Endothelial cell (in vitro differentiated cells): ENCODE data around the gene COX5B. TPM values are rescaled to one million over a fixed set of nuclear protein-coding genes. Genes with fewer than 3 reads are reported as not detected.
"Not testable (repeated sequence)": the region's sequence is repeated elsewhere in the genome, so short reads cannot be mapped to it uniquely, and the experiment has no call there.

Experiments
- DNase-seq: peaks from one replicate; pipeline ENCODE4 v3.0.0; 2021; ENCODE audit warnings: low spot score
- H3K27ac Mint-ChIP-seq: one replicate; pipeline ENCODE4 v1.8.0; 2021; ENCODE audit warnings: mixed read lengths, inconsistent platforms; ENCODE audit not compliant: unreplicated experiment
- H3K27me3 Mint-ChIP-seq: one replicate; pipeline ENCODE4 v1.8.0; 2021; ENCODE audit warnings: mild to moderate bottlenecking, moderate library complexity, mixed read lengths, inconsistent platforms; ENCODE audit not compliant: unreplicated experiment
- H3K36me3 Mint-ChIP-seq: one replicate; pipeline ENCODE4 v1.8.0; 2021; ENCODE audit warnings: mild to moderate bottlenecking, low read depth, mixed read lengths, inconsistent platforms; ENCODE audit not compliant: unreplicated experiment
- H3K4me1 Mint-ChIP-seq: one replicate; pipeline ENCODE4 v1.8.0; 2021; ENCODE audit warnings: mild to moderate bottlenecking, mixed read lengths, inconsistent platforms; ENCODE audit not compliant: unreplicated experiment
- H3K4me3 Mint-ChIP-seq: one replicate; pipeline ENCODE4 v1.8.0; 2021; ENCODE audit warnings: mild to moderate bottlenecking, mixed read lengths, inconsistent platforms; ENCODE audit not compliant: unreplicated experiment
- H3K9me3 Mint-ChIP-seq: one replicate; pipeline ENCODE4 v1.8.0; 2021; ENCODE audit warnings: mixed read lengths, inconsistent platforms; ENCODE audit not compliant: unreplicated experiment
- long read RNA-seq: library from polyadenylated mRNA; unstranded; transcript quantifications from one replicate; pipeline ENCODE4 v2.0.0, GENCODE V29; 2020; ENCODE audit not compliant: unreplicated experiment
- total RNA-seq: library from RNA; stranded (reverse); fragmentation: NEBNext Ultra II Directional; extraction: Animal tissue kit (Norgen Biotek cat#: 25700); gene quantifications from one replicate; pipeline ENCODE4 v1.2.1, GENCODE V29; 2021; ENCODE audit not compliant: unreplicated experiment
- TF ChIP-seq, protein P1 (sequence below): fragments of 200-600 bp; sonication (generic); IDR thresholded peaks from one replicate; pipeline ENCODE4 v1.5.0; 2021; ENCODE audit warnings: antibody characterized with exemption; ENCODE audit not compliant: unreplicated experiment

The COX5B gene, protein sequence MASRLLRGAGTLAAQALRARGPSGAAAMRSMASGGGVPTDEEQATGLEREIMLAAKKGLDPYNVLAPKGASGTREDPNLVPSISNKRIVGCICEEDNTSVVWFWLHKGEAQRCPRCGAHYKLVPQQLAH
- total RNA-seq, result 191 TPM
- long read RNA-seq, transcript COX5B-201 (4 exons, 712 nt), result major isoform, 242 of 249 reads
- long read RNA-seq, partial matches to known transcripts, result 2 of 249 reads
- long read RNA-seq, other reads (novel, unspliced or antisense), result 5 of 249 reads

DNA sequence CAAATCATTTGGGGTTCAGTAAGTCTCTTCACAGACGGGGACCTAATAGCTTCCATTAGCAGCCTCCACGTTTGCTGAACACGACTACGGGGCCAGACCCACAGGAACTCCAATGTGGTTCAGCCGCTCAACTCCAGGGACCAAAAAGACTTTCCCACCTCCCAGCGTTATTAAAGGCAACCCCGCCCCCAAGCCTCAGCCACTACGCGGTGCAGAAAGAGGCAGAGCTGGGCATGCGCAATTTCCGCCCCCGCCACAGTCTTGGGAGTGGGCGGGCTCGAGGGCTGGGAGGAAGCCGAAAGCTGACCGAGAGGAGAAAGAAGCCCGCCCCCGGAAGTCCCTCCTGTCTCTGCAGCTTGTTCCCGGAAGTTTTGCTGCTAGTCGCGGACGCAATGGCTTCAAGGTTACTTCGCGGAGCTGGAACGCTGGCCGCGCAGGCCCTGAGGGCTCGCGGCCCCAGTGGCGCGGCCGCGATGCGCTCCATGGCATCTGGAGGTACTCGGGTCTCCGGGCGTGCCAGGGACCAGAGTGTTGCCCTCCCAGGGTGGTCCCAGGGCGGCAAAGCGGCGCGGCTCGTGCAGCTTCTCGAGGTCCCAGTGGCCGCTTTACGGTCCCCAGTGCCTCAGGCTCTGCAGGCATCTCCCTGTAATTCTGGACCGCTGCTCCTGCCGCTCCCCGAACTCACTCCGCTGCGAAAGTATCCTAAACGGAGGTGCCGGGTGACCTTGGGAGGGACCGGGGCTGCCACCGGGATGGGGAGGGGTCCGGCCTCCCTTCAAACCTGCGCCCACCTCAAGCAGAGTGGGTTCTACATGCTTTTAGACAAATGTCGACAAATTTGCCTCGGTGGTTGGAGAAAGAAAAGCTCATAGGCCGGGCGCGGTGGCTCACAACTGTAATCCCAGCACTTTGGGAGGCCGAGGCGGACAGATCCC is at the start of gene COX5B:
Gene COX5B (plus strand): TSS at position 368 of the 935 bp plus-strand sequence. CDS start 25 bp downstream, at position 393.
- DNase-seq, result peak; percentile 97
- H3K4me3 Mint-ChIP-seq, result peak within 1 kb of the TSS; percentile 94
- peaks cover 15% of the 10 kb centered on the region for H3K36me3 Mint-ChIP-seq
- H3K27me3 Mint-ChIP-seq, result no peaks in the 10 kb centered on the region
- H3K9me3 Mint-ChIP-seq, result no peaks in the 10 kb centered on the region
- TF ChIP-seq, protein P1, sequence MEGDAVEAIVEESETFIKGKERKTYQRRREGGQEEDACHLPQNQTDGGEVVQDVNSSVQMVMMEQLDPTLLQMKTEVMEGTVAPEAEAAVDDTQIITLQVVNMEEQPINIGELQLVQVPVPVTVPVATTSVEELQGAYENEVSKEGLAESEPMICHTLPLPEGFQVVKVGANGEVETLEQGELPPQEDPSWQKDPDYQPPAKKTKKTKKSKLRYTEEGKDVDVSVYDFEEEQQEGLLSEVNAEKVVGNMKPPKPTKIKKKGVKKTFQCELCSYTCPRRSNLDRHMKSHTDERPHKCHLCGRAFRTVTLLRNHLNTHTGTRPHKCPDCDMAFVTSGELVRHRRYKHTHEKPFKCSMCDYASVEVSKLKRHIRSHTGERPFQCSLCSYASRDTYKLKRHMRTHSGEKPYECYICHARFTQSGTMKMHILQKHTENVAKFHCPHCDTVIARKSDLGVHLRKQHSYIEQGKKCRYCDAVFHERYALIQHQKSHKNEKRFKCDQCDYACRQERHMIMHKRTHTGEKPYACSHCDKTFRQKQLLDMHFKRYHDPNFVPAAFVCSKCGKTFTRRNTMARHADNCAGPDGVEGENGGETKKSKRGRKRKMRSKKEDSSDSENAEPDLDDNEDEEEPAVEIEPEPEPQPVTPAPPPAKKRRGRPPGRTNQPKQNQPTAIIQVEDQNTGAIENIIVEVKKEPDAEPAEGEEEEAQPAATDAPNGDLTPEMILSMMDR, result no peak
- peak within 1 kb of the TSS; percentile 99 for H3K27ac Mint-ChIP-seq
- peaks cover 14% of the 10 kb centered on the region for H3K4me1 Mint-ChIP-seq

DNA sequence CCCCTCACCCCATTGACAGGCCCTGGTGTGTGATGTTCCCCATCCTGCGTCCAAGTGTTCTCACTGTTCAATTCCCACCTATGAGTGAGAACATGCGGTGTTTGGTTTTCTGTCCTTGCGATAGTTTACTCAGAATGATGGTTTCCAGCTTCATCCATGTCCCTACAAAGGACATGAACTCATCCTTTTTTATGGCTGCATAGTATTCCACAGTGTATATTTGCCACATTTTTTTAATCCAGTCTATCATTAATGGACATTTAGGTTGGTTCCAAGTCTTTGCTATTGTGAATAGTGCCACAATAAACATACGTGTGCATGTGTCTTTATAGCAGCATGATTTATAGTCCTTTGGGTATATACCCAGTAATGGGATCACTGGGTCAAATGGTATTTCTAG is 49.7 kb upstream of the COX5B start:
- H3K9me3 Mint-ChIP-seq, H3K4me3 Mint-ChIP-seq, H3K4me1 Mint-ChIP-seq, H3K27me3 Mint-ChIP-seq, H3K27ac Mint-ChIP-seq, DNase-seq, H3K36me3 Mint-ChIP-seq: not testable (repeated sequence)

DNA sequence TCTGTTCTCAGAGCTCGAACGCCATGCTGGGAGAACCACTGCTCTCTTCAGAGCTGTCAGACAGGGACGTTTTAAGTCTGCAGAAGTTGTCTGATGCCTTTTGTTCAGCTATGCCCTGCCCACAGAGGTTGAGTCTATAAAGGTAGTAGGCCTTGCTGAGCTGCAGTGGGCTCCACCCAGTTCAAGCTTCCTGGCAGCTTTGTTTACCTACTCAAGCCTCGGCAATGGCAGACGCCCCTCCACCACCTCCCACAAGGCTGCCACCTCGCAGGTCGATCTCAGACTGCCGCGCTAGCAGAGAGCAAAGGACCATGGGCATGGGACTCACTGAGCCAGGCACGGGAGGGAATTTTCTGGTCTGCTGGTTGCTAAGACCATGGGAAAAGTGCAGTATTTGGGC is 44.3 kb upstream of the COX5B start:
- not testable (repeated sequence) for H3K4me1 Mint-ChIP-seq, H3K27me3 Mint-ChIP-seq

DNA sequence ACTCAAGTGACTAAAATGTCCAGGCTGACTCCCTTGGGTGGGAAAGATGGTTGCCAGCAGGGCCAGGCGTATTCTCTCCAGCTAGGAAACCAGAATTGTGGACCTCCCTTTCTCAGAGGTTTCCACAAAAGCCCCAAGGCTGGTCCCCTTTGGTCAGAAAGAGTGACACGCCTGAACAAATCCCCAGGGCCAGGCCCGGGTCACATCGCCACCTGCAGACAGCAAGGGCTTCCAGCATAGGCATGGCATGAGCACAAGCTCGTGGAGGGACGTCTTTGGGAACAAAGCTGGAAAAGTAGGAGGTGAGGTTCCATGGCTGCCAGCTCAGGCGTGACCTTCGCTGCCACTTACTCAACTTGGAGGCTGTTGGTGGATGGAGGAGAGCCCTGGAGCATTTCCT is 40.8 kb upstream of the COX5B start:
- not testable (repeated sequence) for H3K4me1 Mint-ChIP-seq, H3K4me3 Mint-ChIP-seq, H3K27me3 Mint-ChIP-seq, H3K27ac Mint-ChIP-seq, H3K9me3 Mint-ChIP-seq, DNase-seq, H3K36me3 Mint-ChIP-seq

More for the DNA sequence above, 44.3 kb upstream of the COX5B start:
- DNase-seq, H3K36me3 Mint-ChIP-seq, H3K9me3 Mint-ChIP-seq, H3K27ac Mint-ChIP-seq, H3K4me3 Mint-ChIP-seq: not testable (repeated sequence)

DNA sequence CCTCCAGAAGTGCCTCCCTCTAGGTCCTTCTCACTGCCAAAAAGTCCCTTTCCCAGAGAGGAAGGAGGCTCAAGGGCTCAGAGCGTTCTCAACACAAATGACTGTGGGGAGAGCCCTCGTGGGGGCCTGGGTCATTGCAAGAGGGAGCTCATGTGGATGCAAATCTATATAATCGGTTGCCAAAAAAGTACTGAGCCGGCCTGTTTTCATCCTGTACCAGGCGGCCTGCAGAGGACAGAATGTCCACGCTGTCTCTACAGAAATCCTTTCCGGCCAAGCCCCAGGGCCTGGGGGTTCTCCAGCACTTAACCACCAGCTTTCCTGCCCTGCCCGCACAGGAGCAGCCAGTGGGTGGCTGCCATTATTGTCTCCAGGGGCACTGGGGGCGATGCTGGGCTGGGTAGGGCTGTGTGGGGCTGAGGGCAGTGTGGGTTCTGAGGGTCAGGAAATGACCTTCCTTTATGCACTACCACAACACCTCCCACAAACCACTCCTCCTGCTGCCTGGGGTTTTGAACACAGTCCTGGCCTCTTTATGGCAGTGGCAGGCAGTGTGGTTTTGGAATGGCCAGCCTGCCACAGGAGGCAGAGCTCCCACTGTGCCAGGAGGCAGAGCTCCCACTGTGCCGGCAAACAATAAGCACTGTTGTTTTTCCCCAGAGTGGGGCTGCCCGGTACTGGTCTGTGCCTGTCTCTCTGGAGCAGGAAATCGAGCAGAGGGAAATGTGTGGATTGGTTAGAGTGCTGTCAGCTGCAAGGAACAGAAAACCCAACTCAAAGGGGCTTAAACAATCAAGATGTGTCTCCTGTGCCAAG is 40.1 kb upstream of the COX5B start:
- H3K27me3 Mint-ChIP-seq, DNase-seq, H3K9me3 Mint-ChIP-seq, H3K27ac Mint-ChIP-seq, H3K4me3 Mint-ChIP-seq, H3K36me3 Mint-ChIP-seq, H3K4me1 Mint-ChIP-seq: not testable (repeated sequence)

DNA sequence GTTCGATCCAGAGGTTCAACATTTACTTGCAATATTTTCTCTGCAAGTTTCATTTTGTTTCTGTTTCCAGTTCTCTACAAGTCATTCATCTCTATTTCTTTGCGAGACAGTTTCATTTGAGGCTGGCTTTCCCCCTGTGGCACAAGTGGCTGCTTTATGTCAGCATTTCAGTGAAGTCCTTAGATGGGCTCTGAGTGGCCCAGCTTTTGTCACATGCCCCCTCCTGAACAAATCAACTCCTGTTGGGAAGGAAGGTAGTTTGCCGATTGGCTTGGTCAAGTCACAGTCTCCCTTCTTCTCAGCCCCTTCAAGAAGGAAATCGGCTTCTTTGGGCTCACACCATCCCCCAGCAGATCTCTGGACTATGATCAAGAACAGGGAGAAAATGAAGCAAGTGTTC is 37.1 kb upstream of the COX5B start:
- H3K27me3 Mint-ChIP-seq, H3K27ac Mint-ChIP-seq, DNase-seq, H3K4me3 Mint-ChIP-seq, H3K36me3 Mint-ChIP-seq, H3K9me3 Mint-ChIP-seq, H3K4me1 Mint-ChIP-seq: not testable (repeated sequence)

DNA sequence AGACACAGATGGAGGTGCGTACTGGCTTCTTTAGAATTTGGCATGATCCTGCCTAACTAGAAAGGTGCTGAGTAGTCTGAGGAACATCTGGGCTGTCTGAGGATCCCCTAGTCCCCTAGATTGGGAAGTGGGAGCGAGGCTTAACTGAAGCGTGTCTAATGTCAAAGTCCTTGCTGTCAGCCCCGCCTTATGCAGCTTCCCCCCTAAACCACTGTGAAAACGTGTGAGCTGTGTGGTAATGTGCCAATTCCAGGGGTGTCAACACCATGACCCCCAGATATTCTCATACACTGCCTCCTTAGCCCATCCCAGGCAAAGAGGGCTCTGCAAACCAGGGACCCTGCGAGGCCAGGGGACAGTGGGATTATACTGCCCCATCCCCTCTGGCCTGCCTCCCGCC is 34.0 kb upstream of the COX5B start:
- H3K27me3 Mint-ChIP-seq, H3K4me1 Mint-ChIP-seq, H3K4me3 Mint-ChIP-seq: not testable (repeated sequence)

DNA sequence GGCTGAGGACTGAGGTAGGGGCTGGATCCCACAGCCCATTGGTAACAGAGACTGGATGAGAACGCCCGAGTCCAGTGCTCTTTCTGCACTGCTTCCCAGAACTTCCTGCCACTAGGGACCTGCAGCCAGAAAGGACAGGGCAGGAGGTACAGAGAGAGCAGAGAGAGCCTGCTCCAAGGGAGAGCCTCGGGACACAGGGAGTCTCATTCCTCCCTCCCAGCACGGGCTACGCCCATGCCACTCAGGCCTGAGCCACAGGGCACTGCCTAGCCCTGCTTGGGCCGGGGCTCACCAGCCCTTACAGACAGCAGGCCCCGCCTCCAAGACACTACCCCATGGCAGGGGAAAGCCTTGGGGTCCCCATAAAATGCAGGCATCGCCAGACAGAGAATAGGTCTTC is 30.1 kb upstream of the COX5B start:
- DNase-seq, H3K9me3 Mint-ChIP-seq, H3K27ac Mint-ChIP-seq, H3K4me3 Mint-ChIP-seq, H3K4me1 Mint-ChIP-seq, H3K36me3 Mint-ChIP-seq, H3K27me3 Mint-ChIP-seq: not testable (repeated sequence)

More for the DNA sequence above, 34.0 kb upstream of the COX5B start:
- H3K27ac Mint-ChIP-seq, DNase-seq, H3K9me3 Mint-ChIP-seq, H3K36me3 Mint-ChIP-seq: not testable (repeated sequence)
